Measurements from ENCODE around the gene MEFV. TPM values are rescaled to one million over a fixed set of nuclear protein-coding genes. Genes with fewer than 3 reads are reported as not detected.
"Not testable (repeated sequence)": the region's sequence is repeated elsewhere in the genome, so short reads cannot be mapped to it uniquely, and the experiment has no call there.

The MEFV gene
- total and polyA plus RNA-seq, 2 of the 13 experiments (the other 11 are each of a cell fraction or from before 2014, with no cell fraction given), result 0.22 TPM; not detected in 1

DNA sequence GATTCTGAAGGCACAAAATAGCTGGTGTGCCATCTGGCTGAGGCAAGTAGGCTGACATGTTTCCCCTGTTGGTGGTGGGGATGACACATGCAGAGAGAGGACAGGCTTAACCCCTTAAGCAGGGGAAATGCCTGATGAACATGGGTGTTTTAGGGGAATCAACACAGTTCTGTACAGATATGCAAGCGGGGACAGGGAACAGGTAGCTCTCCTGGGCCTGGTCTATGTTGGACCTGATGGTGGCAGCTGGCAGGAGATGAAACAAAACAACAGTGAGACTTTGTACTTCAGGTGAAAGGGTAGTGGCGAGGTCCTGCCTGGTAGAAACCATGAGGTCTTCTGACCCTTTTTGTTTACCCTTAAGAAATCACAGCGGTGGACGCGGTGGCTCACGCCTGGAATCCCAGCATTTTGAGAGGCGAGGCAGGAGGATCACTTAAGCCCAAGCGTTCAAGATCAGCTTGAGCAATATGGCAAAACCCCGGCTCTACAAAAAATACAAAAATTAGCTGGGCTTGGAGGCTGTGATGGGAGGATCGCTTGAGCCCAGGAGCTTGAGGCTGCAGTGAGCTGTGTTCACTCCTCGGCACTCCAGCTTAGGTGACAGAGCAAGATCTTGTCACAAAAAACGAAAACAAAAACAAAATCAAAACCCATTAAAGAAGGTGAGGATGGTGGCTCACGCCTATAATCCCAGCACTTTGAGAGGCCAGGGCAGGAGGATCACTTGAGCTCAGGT is 57.9 kb downstream of the MEFV start (continued):
- TF ChIP-seq ESRRA (CRISPR knock-in tag; IDR thresholded peaks at IDR 0.05; ENCODE audit: low read depth), result 0 out of 2 replicates have a peak, but pooled peaks have one; percentile 50
- TF ChIP-seq, protein P1, sequence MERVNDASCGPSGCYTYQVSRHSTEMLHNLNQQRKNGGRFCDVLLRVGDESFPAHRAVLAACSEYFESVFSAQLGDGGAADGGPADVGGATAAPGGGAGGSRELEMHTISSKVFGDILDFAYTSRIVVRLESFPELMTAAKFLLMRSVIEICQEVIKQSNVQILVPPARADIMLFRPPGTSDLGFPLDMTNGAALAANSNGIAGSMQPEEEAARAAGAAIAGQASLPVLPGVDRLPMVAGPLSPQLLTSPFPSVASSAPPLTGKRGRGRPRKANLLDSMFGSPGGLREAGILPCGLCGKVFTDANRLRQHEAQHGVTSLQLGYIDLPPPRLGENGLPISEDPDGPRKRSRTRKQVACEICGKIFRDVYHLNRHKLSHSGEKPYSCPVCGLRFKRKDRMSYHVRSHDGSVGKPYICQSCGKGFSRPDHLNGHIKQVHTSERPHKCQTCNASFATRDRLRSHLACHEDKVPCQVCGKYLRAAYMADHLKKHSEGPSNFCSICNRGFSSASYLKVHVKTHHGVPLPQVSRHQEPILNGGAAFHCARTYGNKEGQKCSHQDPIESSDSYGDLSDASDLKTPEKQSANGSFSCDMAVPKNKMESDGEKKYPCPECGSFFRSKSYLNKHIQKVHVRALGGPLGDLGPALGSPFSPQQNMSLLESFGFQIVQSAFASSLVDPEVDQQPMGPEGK (CRISPR knock-in tag; IDR thresholded peaks at IDR 0.05), result no peak

DNA sequence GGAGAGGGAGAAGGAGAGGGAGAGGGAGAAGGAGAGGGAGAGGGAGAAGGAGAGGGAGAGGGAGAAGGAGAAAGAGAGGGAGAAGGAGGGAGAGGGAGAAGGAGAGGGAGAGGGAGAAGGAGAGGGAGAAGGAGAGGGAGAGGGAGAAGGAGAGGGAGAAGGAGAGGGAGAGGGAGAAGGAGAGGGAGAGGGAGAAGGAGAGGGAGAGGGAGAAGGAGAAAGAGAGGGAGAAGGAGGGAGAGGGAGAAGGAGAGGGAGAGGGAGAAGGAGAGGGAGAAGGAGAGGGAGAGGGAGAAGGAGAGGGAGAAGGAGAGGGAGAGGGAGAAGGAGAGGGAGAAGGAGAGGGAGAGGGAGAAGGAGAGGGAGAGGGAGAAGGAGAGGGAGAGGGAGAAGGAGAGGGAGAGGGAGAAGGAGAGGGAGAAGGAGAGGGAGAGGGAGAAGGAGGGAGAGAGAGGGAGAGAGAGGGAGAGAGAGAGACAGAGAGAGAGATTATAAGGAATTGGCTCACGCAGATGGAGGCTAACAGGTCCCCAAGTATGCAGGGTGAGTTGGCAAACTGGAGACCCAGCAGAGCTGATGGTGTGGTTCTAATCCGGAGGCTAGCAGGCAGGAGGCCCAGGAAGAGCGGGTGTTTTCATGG is 58.6 kb downstream of the MEFV start:
- H3K27me3 ChIP-seq (ENCODE audit: control insufficient read depth in 1 of 2, insufficient read depth in 2 of 2, low read length in 2 of 2); ATAC-seq; in situ Hi-C loops (cut with HindIII; ENCODE audit: extremely low pct_ligation_motif_present, low pct_unique_long_range_greater_than_20kb); H4K20me1 ChIP-seq (ENCODE audit: insufficient read depth, low read length); H3K36me3 ChIP-seq (replicated peaks in 1 of 2; ENCODE audit: control insufficient read depth in 1 of 2, insufficient read depth in 2 of 2, low read length in 2 of 2); H3K79me2 ChIP-seq (ENCODE audit: insufficient read depth, low read length); CTCF ChIA-PET (ENCODE audit: low intra/inter-chr PET ratio, low total read pairs); FAIRE-seq; H3K9me3 ChIP-seq (ENCODE audit: low read length); DNase-seq (ENCODE audit: low spot score); intact Hi-C loops (cut with micrococcal nuclease; ENCODE audit: unreplicated experiment); BruUV-seq (replicated peaks): not testable (repeated sequence)
- peak overlapping the region; percentile 80 for H2AFZ ChIP-seq (ENCODE audit: low read length)
- H3K9ac ChIP-seq (ENCODE audit: insufficient read depth, low read depth, low read length), result peak overlapping the region; percentile 55
- TF ChIP-seq PCBP2 (optimal IDR thresholded peaks at IDR 0.05; ENCODE audit: low read depth, low read length, poor library complexity, severe bottlenecking), result peak; percentile 41
- 0 out of 2 replicates have a peak, but pooled peaks have one; percentile 66 for TF ChIP-seq ZNF775 (CRISPR knock-in tag; IDR thresholded peaks at IDR 0.05; ENCODE audit: borderline replicate concordance)
- peak; percentile 90 for TF ChIP-seq HNRNPK (IDR thresholded peaks at IDR 0.05; ENCODE audit: low read depth, low read length, poor library complexity, severe bottlenecking)
- TF ChIP-seq PCBP1 (IDR thresholded peaks at IDR 0.05; ENCODE audit: borderline replicate concordance, low read depth, low read length), result peak; percentile 78; the same call in 1 of the 2 replicates
- POLR2A ChIA-PET, result interaction anchor here (0.8 to 1.7 kb wide), 8 partner anchors 9 to 69 kb away, joined by 3 to 9 read pairs (median 6); no protein-coding TSS in a partner anchor
- H3K27ac ChIP-seq (ENCODE audit: extremely low read length, insufficient read depth, low read length), result peak overlapping the region; percentile 70
- WGBS (ENCODE audit: low lambda C conversion rate), result 10% methylated on average over 3 of the region's 3 CpGs
- peak overlapping the region; percentile 11 to 69 (median 46); a peak in 4 of 6 replicates for H3K4me3 ChIP-seq (replicated peaks in 1 of 3; ENCODE audit: insufficient read depth in 1 of 3, low read depth in 2 of 3, low read length in 3 of 3)
- peak overlapping the region; percentile 99 for H3K4me2 ChIP-seq (ENCODE audit: low read depth, low read length)
- peaks cover 52% of the 10 kb centered on the region for H3K4me1 ChIP-seq (ENCODE audit: insufficient read depth, low read length)
